Neutrophil (primary cell): ENCODE measurements around the gene CNOT6L.

Experiments
- H3K27ac ChIP-seq: fragments of 200-600 bp; sonication (generic); 2 replicates; pipeline ENCODE4 v1.5.1; 2016; ENCODE audit warnings: mild to moderate bottlenecking, moderate library complexity
- H3K27me3 ChIP-seq: fragments of 200-600 bp; sonication (generic); 2 replicates; pipeline ENCODE4 v1.6.0; 2016; ENCODE audit warnings: mild to moderate bottlenecking
- H3K36me3 ChIP-seq: fragments of 200-600 bp; sonication (generic); 2 replicates; pipeline ENCODE4 v1.5.1; 2017
- H3K4me1 ChIP-seq, 2 experiments: fragments of 200-600 bp in 1 of 2; sonication (generic) in 1 of 2; 1 replicate in 1 of 2; 2 replicates in 1 of 2; pipeline versions ENCODE4 v1.5.1 to v1.6.1; 2013 to 2016; ENCODE audit warnings: low read depth in 1 of 2, low read length in 1 of 2, mild to moderate bottlenecking in 1 of 2, moderate library complexity in 1 of 2; ENCODE audit not compliant: control insufficient read depth in 1 of 2, insufficient read depth in 1 of 2
- H3K4me3 ChIP-seq, 2 experiments: fragments of 200-600 bp in 1 of 2; sonication (generic) in 1 of 2; 1 replicate in 1 of 2; 2 replicates in 1 of 2; pipeline ENCODE4 v1.5.1; 2013 to 2016; ENCODE audit warnings: low read depth in 1 of 2, low read length in 1 of 2, mild to moderate bottlenecking in 1 of 2, moderate library complexity in 1 of 2
- H3K9me3 ChIP-seq: fragments of 200-600 bp; sonication (generic); 2 replicates; pipeline ENCODE4 v1.5.1; 2016
- TF ChIP-seq, protein P1 (sequence below): fragments of 200-600 bp; sonication (generic); IDR thresholded peaks from 2 replicates; pipeline ENCODE4 v1.5.1; 2016; ENCODE audit warnings: antibody characterized with exemption

CNOT6L gene

DNA sequence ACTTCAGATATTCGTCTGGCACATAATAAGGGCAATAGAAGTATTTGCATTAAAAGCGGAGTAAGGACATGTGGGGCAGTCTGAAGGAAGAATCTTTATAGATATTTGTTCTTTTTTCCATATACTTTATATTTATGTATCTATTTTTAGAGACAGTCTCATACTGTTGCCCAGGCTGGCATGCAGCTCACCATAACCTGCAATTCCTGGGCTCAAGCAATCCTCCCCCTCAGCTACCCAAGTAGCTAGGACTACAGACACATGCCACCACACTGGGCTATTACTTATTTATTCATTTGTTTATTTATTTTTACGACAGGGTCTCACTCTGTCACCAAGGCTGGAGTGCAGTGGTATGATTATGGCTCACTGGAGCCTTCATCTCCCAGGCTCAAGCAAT lies 26.8 kb upstream of the CNOT6L start:
- no peaks in the 10 kb centered on the region for H3K9me3 ChIP-seq
- H3K4me1 ChIP-seq: no peaks in the 10 kb centered on the region
- TF ChIP-seq, protein P1, sequence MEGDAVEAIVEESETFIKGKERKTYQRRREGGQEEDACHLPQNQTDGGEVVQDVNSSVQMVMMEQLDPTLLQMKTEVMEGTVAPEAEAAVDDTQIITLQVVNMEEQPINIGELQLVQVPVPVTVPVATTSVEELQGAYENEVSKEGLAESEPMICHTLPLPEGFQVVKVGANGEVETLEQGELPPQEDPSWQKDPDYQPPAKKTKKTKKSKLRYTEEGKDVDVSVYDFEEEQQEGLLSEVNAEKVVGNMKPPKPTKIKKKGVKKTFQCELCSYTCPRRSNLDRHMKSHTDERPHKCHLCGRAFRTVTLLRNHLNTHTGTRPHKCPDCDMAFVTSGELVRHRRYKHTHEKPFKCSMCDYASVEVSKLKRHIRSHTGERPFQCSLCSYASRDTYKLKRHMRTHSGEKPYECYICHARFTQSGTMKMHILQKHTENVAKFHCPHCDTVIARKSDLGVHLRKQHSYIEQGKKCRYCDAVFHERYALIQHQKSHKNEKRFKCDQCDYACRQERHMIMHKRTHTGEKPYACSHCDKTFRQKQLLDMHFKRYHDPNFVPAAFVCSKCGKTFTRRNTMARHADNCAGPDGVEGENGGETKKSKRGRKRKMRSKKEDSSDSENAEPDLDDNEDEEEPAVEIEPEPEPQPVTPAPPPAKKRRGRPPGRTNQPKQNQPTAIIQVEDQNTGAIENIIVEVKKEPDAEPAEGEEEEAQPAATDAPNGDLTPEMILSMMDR: no peak
- H3K36me3 ChIP-seq: no peaks in the 10 kb centered on the region
- H3K27me3 ChIP-seq: no peaks in the 10 kb centered on the region
- no peak overlapping the region for H3K27ac ChIP-seq
- no peak overlapping the region for H3K4me3 ChIP-seq

DNA sequence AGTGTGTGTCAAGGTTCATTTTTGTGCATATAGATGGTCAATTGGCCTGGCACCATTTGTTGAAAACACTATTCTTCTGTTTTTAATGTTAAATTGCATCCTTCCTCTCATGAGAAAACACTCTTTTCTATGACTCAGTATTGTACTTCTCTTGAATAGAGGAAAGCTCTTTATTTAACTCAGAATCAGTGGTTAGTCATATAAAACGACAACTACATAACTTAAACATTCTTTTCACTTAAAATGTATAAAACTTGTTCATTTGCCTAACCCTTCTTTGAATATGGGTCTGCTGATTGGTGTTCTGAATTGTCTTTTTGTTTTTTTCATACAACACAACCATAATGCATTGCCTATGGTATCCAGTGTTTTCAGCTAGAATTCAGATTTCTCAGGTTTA lies 26.2 kb upstream of the CNOT6L start:
- Histone ChIP-seq H3K4me3 (no peak overlapping the region), H3K36me3 (no peaks in the 10 kb centered on the region), H3K27me3 (no peaks in the 10 kb centered on the region), H3K9me3 (no peaks in the 10 kb centered on the region), H3K4me1 (no peaks in the 10 kb centered on the region), H3K27ac (no peak overlapping the region)
- TF ChIP-seq, protein P1: no peak

DNA sequence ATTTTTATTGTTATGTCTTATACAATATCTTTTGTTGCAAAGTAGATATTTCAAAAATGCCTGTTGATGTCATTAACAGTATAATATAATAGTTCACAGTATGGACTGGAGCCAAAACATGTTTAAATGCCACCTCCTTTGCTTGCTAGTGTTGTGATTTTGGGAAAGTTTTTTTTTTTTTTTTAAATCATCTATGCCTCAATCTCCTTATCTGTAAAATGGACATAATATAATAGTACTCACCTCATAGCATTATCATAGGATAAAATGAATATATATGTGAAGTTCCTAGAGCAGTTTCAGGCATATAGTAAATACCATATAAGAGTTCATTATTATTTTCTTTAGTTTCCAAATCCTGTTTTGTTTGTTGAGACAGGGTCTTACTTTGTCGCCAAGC lies 25.2 kb upstream of the CNOT6L start:
- TF ChIP-seq, protein P1: no peak
- no peaks in the 10 kb centered on the region for H3K9me3 ChIP-seq
- no peak overlapping the region for H3K4me3 ChIP-seq
- no peaks in the 10 kb centered on the region for H3K36me3 ChIP-seq
- no peaks in the 10 kb centered on the region for H3K4me1 ChIP-seq
- H3K27ac ChIP-seq: no peak overlapping the region
- H3K27me3 ChIP-seq: no peaks in the 10 kb centered on the region

DNA sequence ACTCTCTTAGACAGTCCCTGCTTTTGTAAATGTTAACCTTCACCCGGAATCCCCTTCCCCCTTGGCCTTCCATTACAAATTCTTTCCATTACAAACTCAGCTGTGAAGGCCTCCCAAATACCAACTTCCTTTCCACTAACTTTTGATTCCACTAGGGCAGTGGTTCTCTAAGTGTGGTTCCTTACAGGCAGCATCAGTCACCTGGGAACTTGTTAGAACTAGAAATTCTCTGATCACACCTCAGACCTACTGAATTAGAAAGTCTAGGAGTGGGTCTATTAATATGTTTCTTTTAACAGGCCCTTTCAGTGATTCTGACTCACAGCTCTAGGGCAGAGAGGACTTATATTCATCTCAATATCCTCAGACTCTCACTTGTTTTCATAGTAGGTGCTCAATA lies 24.5 kb upstream of the CNOT6L start:
- H3K27me3 ChIP-seq: no peaks in the 10 kb centered on the region
- no peak overlapping the region for H3K4me3 ChIP-seq
- no peaks in the 10 kb centered on the region for H3K4me1 ChIP-seq
- no peak overlapping the region for H3K27ac ChIP-seq
- no peaks in the 10 kb centered on the region for H3K9me3 ChIP-seq
- no peaks in the 10 kb centered on the region for H3K36me3 ChIP-seq
- TF ChIP-seq, protein P1: no peak

DNA sequence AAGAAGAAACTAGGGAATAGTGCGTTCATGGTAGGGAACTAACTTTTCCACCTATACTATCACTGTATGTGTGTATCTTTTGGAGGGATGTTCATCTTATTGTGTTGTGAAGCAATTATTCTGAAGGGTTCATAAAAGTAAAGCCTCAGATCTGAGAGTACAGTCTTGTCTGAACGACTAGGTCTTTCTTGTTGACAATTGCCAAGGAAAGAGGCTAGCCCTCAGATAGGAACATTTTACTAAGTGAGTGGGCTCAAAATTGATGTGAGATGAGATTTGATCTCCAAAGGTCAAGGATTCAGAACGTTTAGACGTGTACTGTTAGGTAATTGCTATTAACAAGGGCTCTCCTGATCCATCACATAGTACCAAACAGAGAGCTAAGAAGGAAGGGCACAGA lies 15.2 kb upstream of the CNOT6L start:
- TF ChIP-seq, protein P1: no peak
- Histone ChIP-seq H3K9me3 (no peaks in the 10 kb centered on the region), H3K4me1 (no peaks in the 10 kb centered on the region), H3K27ac (no peak overlapping the region), H3K36me3 (no peaks in the 10 kb centered on the region), H3K4me3 (no peak overlapping the region), H3K27me3 (no peaks in the 10 kb centered on the region)

DNA sequence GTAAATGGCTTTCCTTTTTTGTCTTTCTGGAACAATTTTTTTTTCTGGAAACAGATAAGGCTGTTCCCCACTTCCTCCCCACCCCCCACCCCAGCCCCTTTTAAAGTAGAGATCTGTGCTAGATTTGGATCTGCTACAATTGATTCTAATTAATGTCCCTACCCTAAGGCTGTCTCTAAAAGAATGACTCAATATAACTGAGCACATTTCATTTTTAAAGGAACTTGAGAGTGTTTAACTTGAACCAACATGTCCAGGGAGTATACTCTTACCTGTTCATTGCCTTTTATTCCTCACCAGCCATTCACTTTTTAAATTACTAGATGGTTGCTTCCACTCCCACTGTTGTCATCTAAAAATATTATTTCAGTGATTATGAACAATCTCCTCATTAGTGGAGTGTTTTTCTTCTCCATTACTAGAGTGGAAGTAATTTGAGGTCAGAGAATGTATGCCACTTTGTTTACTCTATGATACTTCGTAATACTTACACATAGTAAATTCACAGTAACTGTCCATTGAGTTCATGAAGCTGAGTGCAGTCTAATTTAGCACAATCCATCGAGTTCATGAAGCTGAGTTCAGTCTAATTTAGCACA lies 14.1 kb upstream of the CNOT6L start:
- Histone ChIP-seq H3K27me3 (no peaks in the 10 kb centered on the region), H3K27ac (no peak overlapping the region)
- TF ChIP-seq, protein P1: no peak

More for the DNA sequence above, 14.1 kb upstream of the CNOT6L start:
- H3K4me1 ChIP-seq: no peaks in the 10 kb centered on the region
- no peaks in the 10 kb centered on the region for H3K36me3 ChIP-seq
- no peak overlapping the region for H3K4me3 ChIP-seq
- no peaks in the 10 kb centered on the region for H3K9me3 ChIP-seq
